PFSK-1 (cell line): Measurements from ENCODE around the gene KCNN2.

ENCODE experiments used
- FOXP2 ChIP-seq: optimal IDR thresholded peaks from 2 replicates; pipeline ENCODE3; 2011; ENCODE audit warnings: borderline replicate concordance, control low read depth, inconsistent platforms; ENCODE audit not compliant: insufficient read depth; ENCODE audit errors: extremely low read length, extremely low read depth
- POLR2AphosphoS5 ChIP-seq: IDR thresholded peaks from 2 replicates; pipeline ENCODE4 v1.6.1; 2012; ENCODE audit warnings: low read depth, mild to moderate bottlenecking, control low read depth, low read length, moderate library complexity
- REST ChIP-seq, 2 experiments: IDR thresholded peaks; 2 replicates each; pipeline versions ENCODE4 v1.6.1 to v1.8.0; 2011 to 2012; ENCODE audit warnings: low read depth in 2 of 2, low read length in 2 of 2, control low read depth in 1 of 2, inconsistent platforms in 1 of 2, mild to moderate bottlenecking in 1 of 2, moderate library complexity in 1 of 2; ENCODE audit not compliant: insufficient read depth in 1 of 2
- SIN3A ChIP-seq: IDR thresholded peaks from 2 replicates; pipeline ENCODE4 v1.6.1; 2012; ENCODE audit warnings: mild to moderate bottlenecking, low read length, moderate library complexity, borderline replicate concordance; ENCODE audit not compliant: insufficient read depth
- TAF1 ChIP-seq: IDR thresholded peaks from 2 replicates; pipeline ENCODE4 v1.6.1; 2012; ENCODE audit warnings: low read length, control low read depth, borderline replicate concordance; ENCODE audit not compliant: insufficient read depth

The KCNN2 gene

GRCh38 chr5:114407783-114408182 is 45.9 kb downstream of the KCNN2 start:
- no peak for TF ChIP-seq REST (IDR thresholded peaks at IDR 0.05; ENCODE audit: insufficient read depth in 1 of 2, low read depth in 2 of 2, low read length in 2 of 2)
- TF ChIP-seq TAF1: no peak
- TF ChIP-seq FOXP2: no peak
- no peak for TF ChIP-seq SIN3A
- TF ChIP-seq POLR2AphosphoS5: no peak

GRCh38 chr5:114408847-114409246 is 47.0 kb downstream of the KCNN2 start:
- TF ChIP-seq TAF1: no peak
- no peak for TF ChIP-seq POLR2AphosphoS5
- no peak for TF ChIP-seq REST (IDR thresholded peaks at IDR 0.05; ENCODE audit: insufficient read depth in 1 of 2, low read depth in 2 of 2, low read length in 2 of 2)
- no peak for TF ChIP-seq SIN3A
- TF ChIP-seq FOXP2: no peak

GRCh38 chr5:114411380-114411931 is 49.6 kb downstream of the KCNN2 start:
- TF ChIP-seq POLR2AphosphoS5 (no peak), REST (IDR thresholded peaks at IDR 0.05; ENCODE audit: insufficient read depth in 1 of 2, low read depth in 2 of 2, low read length in 2 of 2) (no peak), FOXP2 (no peak), SIN3A (no peak), TAF1 (no peak)

GRCh38 chr5:114412510-114413171 is 50.8 kb downstream of the KCNN2 start:
- TF ChIP-seq POLR2AphosphoS5 (no peak), SIN3A (no peak), REST (IDR thresholded peaks at IDR 0.05; ENCODE audit: insufficient read depth in 1 of 2, low read depth in 2 of 2, low read length in 2 of 2) (no peak), TAF1 (no peak), FOXP2 (no peak)

- TF ChIP-seq FOXP2: no peak
- TF ChIP-seq POLR2AphosphoS5: no peak
- no peak for TF ChIP-seq TAF1
- TF ChIP-seq REST (IDR thresholded peaks at IDR 0.05; ENCODE audit: insufficient read depth in 1 of 2, low read depth in 2 of 2, low read length in 2 of 2): no peak
- TF ChIP-seq SIN3A: no peak
These were observed 53.9 kb downstream of the KCNN2 start for GRCh38 chr5:114415760-114416159.
